ENCODE data around the gene THADA.
"Not testable (repeated sequence)": the region's sequence is repeated elsewhere in the genome, so short reads cannot be mapped to it uniquely, and the experiment has no call there.

THADA gene

GRCh38 chr2:43604674-43605073 is 8.8 kb upstream of the THADA start:
- H3K27ac ChIP-seq (ENCODE audit: low read depth in 2 of 2, low read length in 2 of 2) = no peak overlapping the region
- H3K36me3 ChIP-seq (ENCODE audit: control insufficient read depth in 2 of 2, insufficient read depth in 2 of 2, low read length in 2 of 2) = no peaks in the 10 kb centered on the region
- H3K4me3 ChIP-seq (ENCODE audit: low read length in 2 of 2) = no peak overlapping the region
- no peaks in the 10 kb centered on the region for H3K4me1 ChIP-seq (ENCODE audit: control insufficient read depth in 2 of 2, insufficient read depth in 2 of 2, low read length in 2 of 2)
- H3K27me3 ChIP-seq (ENCODE audit: control insufficient read depth in 2 of 2, insufficient read depth in 2 of 2, low read length in 2 of 2) = no peaks in the 10 kb centered on the region
- H3K9ac ChIP-seq (ENCODE audit: low read depth in 1 of 2, low read length in 2 of 2) = no peak overlapping the region
- H3K9me3 ChIP-seq (ENCODE audit: control insufficient read depth in 2 of 2, low read length in 2 of 2) = no peaks in the 10 kb centered on the region

- H3K4me1 ChIP-seq (ENCODE audit: control insufficient read depth in 2 of 2, insufficient read depth in 2 of 2, low read length in 2 of 2); H3K9me3 ChIP-seq (ENCODE audit: control insufficient read depth in 2 of 2, low read length in 2 of 2); H3K27me3 ChIP-seq (ENCODE audit: control insufficient read depth in 2 of 2, insufficient read depth in 2 of 2, low read length in 2 of 2); H3K27ac ChIP-seq (ENCODE audit: low read depth in 2 of 2, low read length in 2 of 2); H3K36me3 ChIP-seq (ENCODE audit: control insufficient read depth in 2 of 2, insufficient read depth in 2 of 2, low read length in 2 of 2); H3K9ac ChIP-seq (ENCODE audit: low read depth in 1 of 2, low read length in 2 of 2); H3K4me3 ChIP-seq (ENCODE audit: low read length in 2 of 2): not testable (repeated sequence)
Measured at GRCh38 chr2:43600596-43600995, 4.8 kb upstream of the THADA start.

DNA sequence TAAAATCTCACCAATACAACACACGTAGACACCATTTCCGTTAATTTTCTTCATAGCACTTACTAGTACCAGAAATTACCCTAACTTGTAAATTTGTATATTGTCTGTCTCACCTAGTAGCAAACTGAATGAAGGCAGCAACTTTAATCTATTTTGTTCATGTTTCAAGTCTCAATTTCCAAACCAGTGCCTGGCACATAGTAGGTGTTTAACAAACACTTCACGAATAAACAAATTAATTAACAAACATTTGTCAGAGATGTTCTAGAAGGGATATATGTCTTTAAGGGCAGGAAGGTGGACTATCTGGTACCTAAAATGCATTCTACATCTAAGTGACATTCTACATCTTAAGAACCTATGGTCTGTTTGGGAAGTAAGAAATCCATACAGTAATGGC is 963 bp downstream of the THADA start:
- peak overlapping the region; percentile 97 to 99 for H3K4me3 ChIP-seq (ENCODE audit: low read length in 2 of 2)
- no peaks in the 10 kb centered on the region for H3K9me3 ChIP-seq (ENCODE audit: control insufficient read depth in 2 of 2, low read length in 2 of 2)
- peak overlapping the region; percentile 84 to 87 for H3K9ac ChIP-seq (ENCODE audit: low read depth in 1 of 2, low read length in 2 of 2)
- H3K36me3 ChIP-seq (ENCODE audit: control insufficient read depth in 2 of 2, insufficient read depth in 2 of 2, low read length in 2 of 2) = peaks cover 11 to 12% of the 10 kb centered on the region in 2 donors
- no peak overlapping the region for H3K27ac ChIP-seq (ENCODE audit: low read depth in 2 of 2, low read length in 2 of 2)
- no peaks in the 10 kb centered on the region for H3K27me3 ChIP-seq (ENCODE audit: control insufficient read depth in 2 of 2, insufficient read depth in 2 of 2, low read length in 2 of 2)
- H3K4me1 ChIP-seq (ENCODE audit: control insufficient read depth in 2 of 2, insufficient read depth in 2 of 2, low read length in 2 of 2) = peaks cover 7 to 9% of the 10 kb centered on the region in 2 donors

DNA sequence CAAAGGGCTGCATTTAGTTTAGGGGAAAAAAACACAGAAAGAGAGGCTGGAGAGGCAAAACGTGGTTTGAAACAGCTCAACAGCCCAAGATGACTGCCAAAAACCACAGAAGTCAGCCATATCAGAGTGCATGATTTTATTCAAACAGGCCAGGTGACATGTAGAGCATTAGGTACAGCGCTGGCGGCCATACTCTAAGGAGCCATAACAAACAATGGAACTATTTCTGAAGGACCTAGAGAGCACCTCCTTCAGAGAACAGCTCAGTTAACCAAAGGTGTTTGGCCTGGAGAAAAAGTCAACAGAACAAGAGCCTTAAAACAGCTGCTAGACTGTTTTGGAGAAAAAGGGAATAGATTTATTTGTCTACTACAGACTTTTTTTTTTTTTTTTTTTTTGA is 2.6 kb downstream of the THADA start:
- no peak overlapping the region for H3K9ac ChIP-seq (ENCODE audit: low read depth in 1 of 2, low read length in 2 of 2)
- no peak overlapping the region for H3K27ac ChIP-seq (ENCODE audit: low read depth in 2 of 2, low read length in 2 of 2)
- no peaks in the 10 kb centered on the region for H3K9me3 ChIP-seq (ENCODE audit: control insufficient read depth in 2 of 2, low read length in 2 of 2)
- peaks cover 7 to 9% of the 10 kb centered on the region in 2 donors for H3K4me1 ChIP-seq (ENCODE audit: control insufficient read depth in 2 of 2, insufficient read depth in 2 of 2, low read length in 2 of 2)
- H3K27me3 ChIP-seq (ENCODE audit: control insufficient read depth in 2 of 2, insufficient read depth in 2 of 2, low read length in 2 of 2) = no peaks in the 10 kb centered on the region
- H3K4me3 ChIP-seq (ENCODE audit: low read length in 2 of 2) = no peak overlapping the region
- H3K36me3 ChIP-seq (ENCODE audit: control insufficient read depth in 2 of 2, insufficient read depth in 2 of 2, low read length in 2 of 2) = peaks cover 13 to 17% of the 10 kb centered on the region in 2 donors

DNA sequence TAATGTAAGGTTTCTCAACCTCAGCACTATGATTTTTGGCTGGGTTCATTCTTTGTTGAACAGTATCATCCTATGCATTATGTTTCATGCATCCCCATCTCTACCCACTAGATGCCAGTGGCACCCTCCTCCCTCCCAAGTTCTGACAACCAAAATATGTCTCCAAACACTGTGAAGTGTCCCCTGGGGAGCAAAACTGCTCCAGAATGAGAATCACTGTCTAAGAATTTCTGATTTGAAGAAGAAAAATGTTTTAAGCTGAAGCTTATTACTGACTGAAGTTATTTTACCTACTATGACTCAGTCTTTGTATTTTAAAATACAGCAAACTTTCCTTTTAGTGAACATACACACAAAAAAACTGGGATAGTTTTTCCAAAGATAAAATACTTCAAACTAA is 3.4 kb downstream of the THADA start:
- Histone ChIP-seq H3K4me3 (ENCODE audit: low read length in 2 of 2) (no peak overlapping the region), H3K27me3 (ENCODE audit: control insufficient read depth in 2 of 2, insufficient read depth in 2 of 2, low read length in 2 of 2) (no peaks in the 10 kb centered on the region), H3K36me3 (ENCODE audit: control insufficient read depth in 2 of 2, insufficient read depth in 2 of 2, low read length in 2 of 2) (peaks cover 13 to 17% of the 10 kb centered on the region in 2 donors), H3K9me3 (ENCODE audit: control insufficient read depth in 2 of 2, low read length in 2 of 2) (no peaks in the 10 kb centered on the region), H3K4me1 (ENCODE audit: control insufficient read depth in 2 of 2, insufficient read depth in 2 of 2, low read length in 2 of 2) (peaks cover 7 to 9% of the 10 kb centered on the region in 2 donors), H3K27ac (ENCODE audit: low read depth in 2 of 2, low read length in 2 of 2) (no peak overlapping the region), H3K9ac (ENCODE audit: low read depth in 1 of 2, low read length in 2 of 2) (no peak overlapping the region)

- H3K9ac ChIP-seq (ENCODE audit: low read depth in 1 of 2, low read length in 2 of 2) = no peak overlapping the region
- no peak overlapping the region for H3K4me3 ChIP-seq (ENCODE audit: low read length in 2 of 2)
- H3K36me3 ChIP-seq (ENCODE audit: control insufficient read depth in 2 of 2, insufficient read depth in 2 of 2, low read length in 2 of 2) = peaks cover 41 to 53% of the 10 kb centered on the region in 2 donors
- H3K27ac ChIP-seq (ENCODE audit: low read depth in 2 of 2, low read length in 2 of 2) = no peak overlapping the region
- no peaks in the 10 kb centered on the region for H3K27me3 ChIP-seq (ENCODE audit: control insufficient read depth in 2 of 2, insufficient read depth in 2 of 2, low read length in 2 of 2)
- H3K4me1 ChIP-seq (ENCODE audit: control insufficient read depth in 2 of 2, insufficient read depth in 2 of 2, low read length in 2 of 2) = no peaks in the 10 kb centered on the region
- H3K9me3 ChIP-seq (ENCODE audit: control insufficient read depth in 2 of 2, low read length in 2 of 2) = no peaks in the 10 kb centered on the region
Measured at GRCh38 chr2:43585708-43586107, 10.1 kb downstream of the THADA start.

- no peaks in the 10 kb centered on the region for H3K27me3 ChIP-seq (ENCODE audit: control insufficient read depth in 2 of 2, insufficient read depth in 2 of 2, low read length in 2 of 2)
- H3K4me1 ChIP-seq (ENCODE audit: control insufficient read depth in 2 of 2, insufficient read depth in 2 of 2, low read length in 2 of 2) = no peaks in the 10 kb centered on the region
- H3K36me3 ChIP-seq (ENCODE audit: control insufficient read depth in 2 of 2, insufficient read depth in 2 of 2, low read length in 2 of 2) = peaks cover 26 to 45% of the 10 kb centered on the region in 2 donors
- H3K9ac ChIP-seq (ENCODE audit: low read depth in 1 of 2, low read length in 2 of 2) = no peak overlapping the region
- H3K9me3 ChIP-seq (ENCODE audit: control insufficient read depth in 2 of 2, low read length in 2 of 2) = no peaks in the 10 kb centered on the region
- H3K27ac ChIP-seq (ENCODE audit: low read depth in 2 of 2, low read length in 2 of 2) = no peak overlapping the region
- no peak overlapping the region for H3K4me3 ChIP-seq (ENCODE audit: low read length in 2 of 2)
Measured at GRCh38 chr2:43579275-43579981, 16.4 kb downstream of the THADA start.

DNA sequence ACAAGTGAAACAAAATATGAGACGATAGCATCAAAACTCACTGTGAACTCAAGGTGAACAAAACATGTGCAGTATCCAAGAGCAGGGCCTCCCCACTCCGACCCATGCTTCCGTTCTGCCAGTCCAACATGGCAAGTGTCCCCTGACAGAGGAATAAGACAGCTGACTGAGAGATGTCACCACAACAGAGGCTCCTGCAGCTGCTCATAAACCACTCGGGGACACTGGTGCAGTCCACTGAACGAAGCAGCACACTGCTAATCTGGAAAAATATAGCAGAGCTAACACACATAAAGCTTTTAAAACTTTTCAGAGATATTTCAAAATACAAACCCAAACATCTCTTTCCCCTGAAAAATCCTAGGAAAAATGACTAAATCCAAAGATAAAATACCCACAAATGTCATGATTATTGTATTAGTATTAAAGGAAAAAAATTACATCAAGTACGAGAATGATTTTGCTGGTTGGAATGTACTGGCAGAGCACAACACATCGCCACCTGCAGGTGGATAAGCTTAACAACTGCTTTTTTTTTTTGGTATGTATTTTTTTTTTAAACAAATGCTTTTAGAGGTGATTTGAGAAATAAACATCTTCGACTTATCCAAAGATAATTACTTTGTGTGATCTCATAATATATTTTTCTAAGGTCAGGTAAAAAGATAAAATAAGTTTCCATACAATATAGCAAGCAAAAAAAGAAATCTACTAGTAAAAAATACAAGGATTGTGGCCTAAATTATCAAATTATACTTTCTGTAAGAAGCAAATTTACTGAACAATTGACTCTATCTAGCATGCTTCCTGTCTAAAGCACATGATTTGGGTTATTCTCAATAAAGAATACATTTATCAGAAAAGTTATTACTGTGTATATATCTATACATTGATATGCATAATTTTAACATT is 18.6 kb downstream of the THADA start:
- Histone ChIP-seq H3K9me3 (ENCODE audit: control insufficient read depth in 2 of 2, low read length in 2 of 2) (no peaks in the 10 kb centered on the region), H3K4me1 (ENCODE audit: control insufficient read depth in 2 of 2, insufficient read depth in 2 of 2, low read length in 2 of 2) (no peaks in the 10 kb centered on the region), H3K27ac (ENCODE audit: low read depth in 2 of 2, low read length in 2 of 2) (no peak overlapping the region), H3K27me3 (ENCODE audit: control insufficient read depth in 2 of 2, insufficient read depth in 2 of 2, low read length in 2 of 2) (no peaks in the 10 kb centered on the region), H3K9ac (ENCODE audit: low read depth in 1 of 2, low read length in 2 of 2) (no peak overlapping the region), H3K36me3 (ENCODE audit: control insufficient read depth in 2 of 2, insufficient read depth in 2 of 2, low read length in 2 of 2) (peaks cover 28 to 41% of the 10 kb centered on the region in 2 donors), H3K4me3 (ENCODE audit: low read length in 2 of 2) (no peak overlapping the region)

GRCh38 chr2:43572244-43572643 is 23.6 kb downstream of the THADA start:
- Histone ChIP-seq H3K4me1 (ENCODE audit: control insufficient read depth in 2 of 2, insufficient read depth in 2 of 2, low read length in 2 of 2) (no peaks in the 10 kb centered on the region), H3K4me3 (ENCODE audit: low read length in 2 of 2) (no peak overlapping the region), H3K27ac (ENCODE audit: low read depth in 2 of 2, low read length in 2 of 2) (no peak overlapping the region), H3K27me3 (ENCODE audit: control insufficient read depth in 2 of 2, insufficient read depth in 2 of 2, low read length in 2 of 2) (no peaks in the 10 kb centered on the region), H3K36me3 (ENCODE audit: control insufficient read depth in 2 of 2, insufficient read depth in 2 of 2, low read length in 2 of 2) (peaks cover 31% of the 10 kb centered on the region in 2 donors), H3K9ac (ENCODE audit: low read depth in 1 of 2, low read length in 2 of 2) (no peak overlapping the region), H3K9me3 (ENCODE audit: control insufficient read depth in 2 of 2, low read length in 2 of 2) (no peaks in the 10 kb centered on the region)

GRCh38 chr2:43569921-43570320 is 25.9 kb downstream of the THADA start:
- Histone ChIP-seq H3K9ac (ENCODE audit: low read depth in 1 of 2, low read length in 2 of 2) (no peak overlapping the region), H3K27ac (ENCODE audit: low read depth in 2 of 2, low read length in 2 of 2) (no peak overlapping the region), H3K36me3 (ENCODE audit: control insufficient read depth in 2 of 2, insufficient read depth in 2 of 2, low read length in 2 of 2) (peaks cover 26 to 31% of the 10 kb centered on the region in 2 donors), H3K4me3 (ENCODE audit: low read length in 2 of 2) (no peak overlapping the region), H3K27me3 (ENCODE audit: control insufficient read depth in 2 of 2, insufficient read depth in 2 of 2, low read length in 2 of 2) (no peaks in the 10 kb centered on the region), H3K9me3 (ENCODE audit: control insufficient read depth in 2 of 2, low read length in 2 of 2) (no peaks in the 10 kb centered on the region), H3K4me1 (ENCODE audit: control insufficient read depth in 2 of 2, insufficient read depth in 2 of 2, low read length in 2 of 2) (no peaks in the 10 kb centered on the region)
